ENCODE measurements around the gene FMNL2.
"Not testable (repeated sequence)": the region's sequence is repeated elsewhere in the genome, so short reads cannot be mapped to it uniquely, and the experiment has no call there.

FMNL2 gene

GRCh38 chr2:152335016-152335725 lies at the start of gene FMNL2:
Gene FMNL2 (plus strand): TSS chr2:152335174.
- peak; percentile 83 for DNase-seq (ENCODE audit: low spot score)

DNA sequence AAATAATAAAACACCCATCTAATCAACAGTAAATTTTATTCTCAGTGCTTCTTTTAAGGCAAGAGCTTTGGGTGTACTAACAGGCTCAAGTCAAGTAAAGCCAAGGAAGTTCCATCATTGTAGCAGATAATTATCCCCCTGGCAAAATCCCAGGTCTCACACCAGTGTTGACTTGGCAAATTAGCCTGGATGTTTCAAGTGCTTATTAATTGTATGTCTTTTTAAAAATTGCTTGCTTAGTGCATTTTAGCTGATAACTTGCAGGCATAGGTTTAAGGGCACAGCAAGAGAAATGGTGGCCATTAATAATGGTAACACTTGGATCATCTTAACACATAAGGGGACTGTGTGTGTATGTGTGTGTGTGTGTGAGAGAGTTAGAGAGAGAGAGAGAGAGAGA lies 42.0 kb upstream of the FMNL2 start:
- no peak for DNase-seq (ENCODE audit: low spot score)

- no peak for DNase-seq (ENCODE audit: low spot score)
Observed at GRCh38 chr2:152297715-152298114, 37.3 kb upstream of the FMNL2 start.

DNA sequence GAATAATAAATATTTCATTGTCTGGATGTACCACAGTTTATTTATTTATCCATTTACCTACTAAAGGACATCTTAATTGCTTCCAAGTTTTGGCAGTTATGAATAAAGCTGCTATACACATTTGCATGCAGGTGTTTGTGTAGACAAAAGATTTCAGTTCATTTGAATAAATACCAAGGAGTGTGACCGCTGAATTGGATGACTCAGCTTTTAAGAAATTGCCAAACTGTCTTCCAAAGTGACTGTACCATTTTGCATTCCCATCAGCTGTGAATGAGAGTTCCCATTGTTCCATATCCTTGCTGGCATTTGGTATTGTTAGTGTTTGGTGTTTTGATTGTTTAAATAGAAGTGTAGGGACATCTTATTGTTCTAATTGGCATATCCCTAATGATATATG lies 36.2 kb upstream of the FMNL2 start:
- no peak for DNase-seq (ENCODE audit: low spot score)

DNA sequence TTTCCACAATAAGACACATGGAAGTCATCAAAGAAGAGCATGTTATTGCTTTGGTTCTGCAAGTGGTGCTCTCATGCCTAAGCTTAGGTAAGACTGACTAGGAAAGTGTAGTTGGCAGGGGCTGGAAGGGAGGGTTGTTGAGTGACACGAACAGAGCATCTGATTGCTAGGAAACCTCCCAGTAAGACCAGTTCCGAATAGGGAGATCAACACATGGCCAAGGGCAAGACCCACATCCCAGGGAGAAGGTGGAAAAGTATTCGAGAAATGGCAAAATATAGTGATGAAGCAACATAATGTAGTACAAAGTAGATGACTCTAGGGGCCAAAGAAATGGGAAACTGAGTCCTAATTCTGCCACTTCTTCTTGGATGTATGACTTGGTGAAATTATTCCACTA lies 33.8 kb upstream of the FMNL2 start:
- no peak for DNase-seq (ENCODE audit: low spot score)

GRCh38 chr2:152303951-152304350 lies 31.0 kb upstream of the FMNL2 start:
- DNase-seq (ENCODE audit: low spot score), result no peak

GRCh38 chr2:152304836-152305235 lies 30.1 kb upstream of the FMNL2 start:
- no peak for DNase-seq (ENCODE audit: low spot score)

- no peak for DNase-seq (ENCODE audit: low spot score)
Observed at GRCh38 chr2:152307863-152308262, 27.1 kb upstream of the FMNL2 start.

- DNase-seq (ENCODE audit: low spot score), result no peak
Observed at GRCh38 chr2:152309352-152310214, 25.4 kb upstream of the FMNL2 start.

DNA sequence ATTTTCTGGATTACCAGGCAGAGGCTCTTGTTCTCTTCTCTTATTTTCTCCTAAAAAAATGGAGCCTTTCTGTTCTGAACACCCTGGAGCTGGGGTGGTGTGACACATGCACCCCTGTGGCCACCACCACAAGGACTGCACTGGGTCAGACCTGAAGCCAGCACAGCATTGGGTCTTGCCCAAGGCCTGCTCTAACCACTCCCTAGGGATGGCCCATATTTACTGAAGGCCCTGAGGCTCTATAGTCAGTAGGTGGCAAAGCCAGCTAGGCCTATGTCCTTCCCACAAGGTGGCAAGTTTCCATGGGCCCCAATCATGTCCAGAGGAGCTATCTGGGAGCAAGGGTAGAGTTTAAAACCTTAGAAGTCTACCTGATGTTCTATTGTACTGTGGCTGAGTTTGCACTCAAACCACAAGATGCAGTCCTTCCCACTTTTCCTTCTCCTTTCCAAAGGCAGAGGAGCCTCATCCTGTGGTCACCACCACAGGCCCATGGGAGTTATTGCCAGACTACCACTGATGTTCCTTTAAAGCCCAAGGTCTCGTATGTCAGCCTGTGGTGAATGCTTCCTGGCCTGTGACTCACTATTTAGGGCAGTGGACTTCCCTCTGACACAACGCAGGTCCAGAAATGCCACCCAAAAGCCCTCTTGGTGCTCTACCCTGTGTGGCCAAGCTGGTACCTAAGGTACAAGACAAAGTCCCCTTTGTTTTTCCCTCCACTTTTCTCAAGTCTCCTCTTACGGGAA lies 15.0 kb upstream of the FMNL2 start:
- DNase-seq (ENCODE audit: low spot score), result no peak

DNA sequence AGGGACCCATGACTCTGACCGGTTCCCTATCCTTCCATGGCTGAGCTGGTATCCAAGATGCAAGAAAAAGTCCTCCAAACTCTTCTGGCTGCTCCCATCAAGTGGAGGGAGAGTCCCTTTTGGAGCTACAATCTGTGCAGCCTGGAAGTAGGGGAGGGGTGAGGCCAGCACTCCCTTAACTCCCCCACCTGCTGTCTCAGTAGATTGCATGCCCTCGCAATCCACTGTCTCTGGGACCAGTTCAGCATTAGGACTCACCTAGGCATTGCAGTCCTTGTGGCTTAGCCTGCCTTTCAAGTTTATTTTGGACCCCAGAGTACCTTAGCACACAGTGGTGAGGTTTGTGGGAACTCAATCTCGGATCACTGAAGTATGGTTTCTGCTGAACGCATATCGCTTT lies 14.2 kb upstream of the FMNL2 start:
- no peak for DNase-seq (ENCODE audit: low spot score)

GRCh38 chr2:152322222-152322621 lies 12.8 kb upstream of the FMNL2 start:
- no peak for DNase-seq (ENCODE audit: low spot score)

DNA sequence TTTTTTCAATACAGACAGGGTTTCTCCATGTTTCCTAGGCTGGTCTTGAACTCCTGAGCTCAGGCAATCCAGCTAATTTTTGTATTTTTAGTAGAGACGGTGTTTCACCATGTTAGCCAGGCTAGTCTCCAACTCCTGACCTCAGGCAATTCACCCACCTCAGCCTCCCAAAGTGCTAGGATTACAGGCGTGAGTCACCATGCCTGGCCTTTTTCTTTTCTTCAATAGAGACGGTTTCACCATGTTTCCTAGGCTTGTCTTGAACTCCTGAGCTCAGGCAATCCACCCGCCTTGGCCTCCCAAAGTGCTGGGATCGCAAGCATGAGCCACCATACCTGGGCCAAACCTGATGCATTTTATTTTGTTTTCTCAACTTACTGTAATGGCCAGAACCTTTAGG lies 9.8 kb upstream of the FMNL2 start:
- not testable (repeated sequence) for DNase-seq (ENCODE audit: low spot score)

GRCh38 chr2:152326710-152327109 lies 8.3 kb upstream of the FMNL2 start:
- DNase-seq (ENCODE audit: low spot score), result no peak

DNA sequence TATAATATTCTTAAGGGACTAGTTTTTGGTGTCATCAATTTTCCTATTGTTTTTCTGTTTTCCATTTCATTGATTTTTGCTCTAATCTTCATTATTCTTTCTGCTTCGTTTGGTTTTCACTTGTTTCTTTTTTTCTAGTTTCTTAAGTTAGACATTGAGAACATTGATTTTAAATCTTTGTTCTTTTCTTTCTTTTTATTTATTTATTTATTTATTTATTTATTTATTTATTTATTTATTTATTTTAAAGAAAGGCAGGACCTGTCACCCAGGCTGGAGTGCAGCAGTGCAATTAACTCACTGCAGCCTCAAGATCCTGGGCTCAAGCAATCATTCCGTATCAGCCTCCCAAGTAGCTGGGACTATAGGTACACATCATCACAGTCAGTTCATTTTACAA lies 7.0 kb upstream of the FMNL2 start:
- no peak for DNase-seq (ENCODE audit: low spot score)

- DNase-seq (ENCODE audit: low spot score), result no peak
Observed at GRCh38 chr2:152330235-152330866, 4.6 kb upstream of the FMNL2 start.

DNA sequence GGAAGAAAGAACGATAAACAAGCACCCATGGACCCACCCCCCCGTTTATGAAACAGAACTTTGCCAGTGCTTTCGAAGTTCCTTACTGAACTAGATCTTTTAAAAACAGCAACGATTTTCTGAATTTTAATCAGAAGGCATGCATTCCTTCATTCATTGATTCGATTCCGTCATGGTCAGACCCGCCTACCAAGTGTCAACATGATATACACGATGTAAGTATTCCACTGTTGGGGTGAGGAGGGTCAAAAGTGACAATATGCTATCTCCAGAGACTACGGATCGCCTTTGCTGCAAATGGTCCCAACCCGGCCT lies 316 bp upstream of the FMNL2 start:
- DNase-seq (ENCODE audit: low spot score), result no peak

- no peak for DNase-seq (ENCODE audit: low spot score)
Observed at GRCh38 chr2:152335726-152336118, 748 bp downstream of the FMNL2 start.

DNA sequence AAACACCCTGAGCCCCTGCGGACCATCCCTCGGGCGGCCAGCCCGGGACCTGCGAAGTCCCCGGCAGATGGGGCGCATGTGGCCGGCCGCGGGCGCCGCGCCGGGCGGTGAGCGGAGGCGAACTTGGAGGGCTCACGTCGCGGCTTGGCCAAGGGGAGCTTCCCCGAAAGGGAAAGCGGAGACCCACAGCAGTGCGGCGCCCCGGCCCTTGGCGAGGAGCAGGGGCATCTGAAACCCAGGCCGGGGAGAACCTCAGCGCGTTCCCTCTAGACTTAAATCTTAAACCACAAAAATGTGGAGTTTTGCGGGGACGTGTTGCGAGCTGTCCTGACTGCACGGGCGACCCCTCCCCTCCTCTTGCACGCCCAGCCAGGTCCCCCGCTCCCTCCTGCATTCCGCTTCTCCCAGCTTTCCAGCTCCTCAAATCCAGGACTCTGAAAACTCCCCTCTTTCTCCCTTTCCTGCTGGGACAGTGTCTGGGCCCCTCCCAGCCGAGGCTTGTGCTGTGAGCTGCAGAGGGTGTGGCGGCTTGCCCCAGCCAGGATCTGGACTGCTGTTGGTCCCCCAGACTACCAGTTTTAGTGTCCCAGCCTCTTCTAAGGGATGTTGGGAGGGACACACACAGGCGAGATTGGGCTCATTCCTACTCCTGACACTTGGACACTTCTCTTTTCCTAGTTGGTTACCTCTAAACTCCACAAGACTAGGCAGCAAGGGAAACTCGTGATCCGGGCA lies 1.3 kb downstream of the FMNL2 start:
- peak; percentile 46 for DNase-seq (ENCODE audit: low spot score)

DNA sequence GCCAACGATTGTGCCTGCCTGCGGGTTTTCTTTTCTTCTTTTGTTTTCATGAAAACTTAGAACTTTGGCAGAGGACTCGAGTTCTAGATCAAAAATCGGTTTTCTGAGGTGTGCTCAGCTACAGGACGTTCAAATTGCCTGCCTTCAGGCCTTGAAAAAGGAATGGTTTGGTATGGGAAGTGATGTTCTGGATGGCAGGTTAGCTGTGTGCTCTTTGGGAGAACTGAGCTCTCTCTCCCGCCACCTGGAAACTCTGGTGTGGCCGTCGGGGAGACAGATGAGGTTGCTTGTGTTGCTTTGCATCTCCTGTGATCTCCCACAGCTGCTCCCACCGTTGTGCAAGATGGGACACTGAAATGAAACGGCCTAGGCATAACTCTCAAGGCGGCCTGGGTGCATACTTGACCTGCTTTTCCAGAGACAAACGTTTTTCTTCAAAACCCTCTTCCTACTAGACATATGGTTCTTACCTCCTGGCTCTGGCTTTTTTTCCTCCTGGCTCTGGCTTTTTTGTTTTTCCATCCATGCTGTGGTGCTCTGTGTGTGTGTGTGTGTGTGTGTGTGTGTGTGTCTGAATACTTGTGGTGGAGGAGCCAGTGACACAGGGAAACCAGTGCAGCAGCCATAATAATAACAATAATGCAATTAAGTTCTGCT lies 2.0 kb downstream of the FMNL2 start:
- no peak for DNase-seq (ENCODE audit: low spot score)

- DNase-seq (ENCODE audit: low spot score), result no peak
Observed at GRCh38 chr2:152337511-152337903, 2.5 kb downstream of the FMNL2 start.
